Lower leg skin (tissue), 4 donors: ENCODE data around the gene CCL16. TPM values are rescaled to one million over a fixed set of nuclear protein-coding genes. Genes with fewer than 3 reads are reported as not detected.

Experiments used
- DNase-seq, 2 donors: peaks; one replicate each; pipeline ENCODE4 v3.0.0-alpha.2; 2019; ENCODE audit warnings: low spot score in 2 of 2
- H3K4me3 ChIP-seq: fragments of 200-600 bp; sonication (generic); 2 replicates; pipeline ENCODE4 v1.5.1; 2017; ENCODE audit warnings: mild to moderate bottlenecking, low read depth; ENCODE audit not compliant: poor library complexity, severe bottlenecking
- POLR2A ChIP-seq, 2 donors: fragments of 450-650 bp; IDR thresholded peaks; one replicate each; pipeline ENCODE4 v1.6.1; 2016 to 2017; ENCODE audit warnings: antibody characterized with exemption in 2 of 2, mild to moderate bottlenecking in 1 of 2, moderate library complexity in 1 of 2
- WGBS, 2 donors: methylation state at CpG; one replicate each; pipeline ENCODE4 v1.1.5; 2018; 5-methylcytosine and 5-hydroxymethylcytosine counted together
- intact Hi-C: fragments of 100-400 bp; cut with DNase I; formaldehyde crosslinking; loops from one replicate; pipeline ENCODE4 v1.15.0; 2023; ENCODE audit warnings: low total_unique reads
- total RNA-seq, 4 donors: library from RNA; depleted of rRNA; stranded (reverse); fragments of >200 nt; gene quantifications; one replicate each; pipeline ENCODE4 v1.1.0, GENCODE V29; 2016
- TF ChIP-seq, protein P1 (sequence below), 3 donors: fragments of 450-650 bp; IDR thresholded peaks; one replicate each; pipeline ENCODE4 v1.5.1; 2016; ENCODE audit warnings: antibody characterized with exemption in 3 of 3, mild to moderate bottlenecking in 3 of 3, moderate library complexity in 2 of 3

CCL16 gene, protein sequence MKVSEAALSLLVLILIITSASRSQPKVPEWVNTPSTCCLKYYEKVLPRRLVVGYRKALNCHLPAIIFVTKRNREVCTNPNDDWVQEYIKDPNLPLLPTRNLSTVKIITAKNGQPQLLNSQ
- under 1 TPM in 1 of 4 donors, not detected in 3; 0.39 TPM for total RNA-seq

DNA sequence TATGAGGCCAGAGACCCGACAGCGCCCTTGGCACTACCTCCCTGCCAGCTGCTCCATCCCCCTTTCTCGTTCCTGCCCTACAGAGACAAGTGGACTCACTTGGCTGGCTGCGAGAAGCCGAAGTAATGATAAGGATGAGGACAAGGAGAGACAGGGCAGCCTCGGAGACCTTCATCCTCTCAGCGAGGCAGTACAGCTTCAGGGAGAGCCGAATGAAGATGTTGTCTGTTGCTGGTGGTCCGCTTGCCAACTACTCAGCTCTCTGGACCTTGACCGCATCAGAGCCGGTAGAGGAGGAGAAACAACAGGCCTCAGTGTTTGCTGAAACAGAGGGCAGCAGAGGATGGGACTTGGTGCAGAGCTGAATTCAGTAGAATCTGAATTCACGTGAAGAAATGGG, at the start of gene CCL16:
CCL16 (minus strand) TSS at position 252 of the 400 bp plus-strand sequence; CDS start at position 175, 77 bp downstream.
- intact Hi-C loops: no loop called here
- peak in 1 of 2 donors; percentile 25 for DNase-seq
- H3K4me3 ChIP-seq: no peak within 1 kb of the TSS
- WGBS, 2 donors: 91 to 92% methylated on average over 12 of the region's 12 CpGs
- TF ChIP-seq, protein P1, sequence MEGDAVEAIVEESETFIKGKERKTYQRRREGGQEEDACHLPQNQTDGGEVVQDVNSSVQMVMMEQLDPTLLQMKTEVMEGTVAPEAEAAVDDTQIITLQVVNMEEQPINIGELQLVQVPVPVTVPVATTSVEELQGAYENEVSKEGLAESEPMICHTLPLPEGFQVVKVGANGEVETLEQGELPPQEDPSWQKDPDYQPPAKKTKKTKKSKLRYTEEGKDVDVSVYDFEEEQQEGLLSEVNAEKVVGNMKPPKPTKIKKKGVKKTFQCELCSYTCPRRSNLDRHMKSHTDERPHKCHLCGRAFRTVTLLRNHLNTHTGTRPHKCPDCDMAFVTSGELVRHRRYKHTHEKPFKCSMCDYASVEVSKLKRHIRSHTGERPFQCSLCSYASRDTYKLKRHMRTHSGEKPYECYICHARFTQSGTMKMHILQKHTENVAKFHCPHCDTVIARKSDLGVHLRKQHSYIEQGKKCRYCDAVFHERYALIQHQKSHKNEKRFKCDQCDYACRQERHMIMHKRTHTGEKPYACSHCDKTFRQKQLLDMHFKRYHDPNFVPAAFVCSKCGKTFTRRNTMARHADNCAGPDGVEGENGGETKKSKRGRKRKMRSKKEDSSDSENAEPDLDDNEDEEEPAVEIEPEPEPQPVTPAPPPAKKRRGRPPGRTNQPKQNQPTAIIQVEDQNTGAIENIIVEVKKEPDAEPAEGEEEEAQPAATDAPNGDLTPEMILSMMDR (IDR thresholded peaks at IDR 0.05): no peak
- TF ChIP-seq POLR2A (IDR thresholded peaks at IDR 0.05): no peak

DNA sequence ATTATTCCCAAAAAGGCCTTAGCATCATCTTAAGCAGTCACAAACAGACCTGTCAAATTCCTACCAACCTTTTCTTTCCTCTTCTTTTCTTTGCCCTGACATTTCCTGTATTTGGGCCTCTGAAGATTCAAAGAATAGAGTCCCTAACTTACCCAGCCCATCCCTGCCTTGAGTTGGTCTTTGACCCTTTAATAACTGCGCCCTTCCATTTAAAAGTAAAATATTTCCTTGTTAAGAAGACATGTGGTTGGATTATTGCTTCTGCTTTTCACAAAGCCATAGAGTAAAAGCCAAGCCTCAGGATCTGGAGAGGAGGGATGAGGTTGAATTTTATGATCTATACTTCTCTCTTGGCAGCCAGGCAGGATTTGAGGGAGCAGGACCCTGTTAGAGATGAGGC, 49.7 kb upstream of the CCL16 start:
- H3K4me3 ChIP-seq: no peak overlapping the region
- intact Hi-C loops: no loop called here
- no peak for TF ChIP-seq POLR2A (IDR thresholded peaks at IDR 0.05)
- TF ChIP-seq, protein P1 (IDR thresholded peaks at IDR 0.05): no peak
- 77 to 83% methylated on average over 1 of the region's 1 CpG for WGBS, 2 donors
- no peak for DNase-seq

DNA sequence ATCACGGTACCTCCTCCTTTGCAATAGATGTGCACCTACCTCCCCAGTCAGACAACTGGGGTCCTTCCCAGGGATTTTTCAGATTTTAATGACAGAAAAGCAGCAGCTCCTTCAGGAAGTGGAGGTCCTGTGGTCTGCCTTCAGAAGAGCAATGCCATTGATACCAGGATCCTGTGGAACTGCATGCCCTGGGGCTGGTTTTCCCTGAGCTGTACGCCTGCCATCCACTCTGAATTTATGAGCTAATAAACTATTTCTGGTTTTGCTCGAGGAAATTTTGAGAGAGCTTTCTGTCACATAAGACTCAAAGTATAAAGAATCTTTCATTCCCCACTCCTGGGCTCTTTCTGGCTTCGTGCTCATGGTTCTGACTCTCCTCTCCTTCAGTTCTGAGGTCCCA, 46.5 kb upstream of the CCL16 start:
- H3K4me3 ChIP-seq: no peak overlapping the region
- 18 to 33% methylated on average over 4 of the region's 4 CpGs for WGBS, 2 donors
- TF ChIP-seq, protein P1 (IDR thresholded peaks at IDR 0.05): no peak
- no peak for TF ChIP-seq POLR2A (IDR thresholded peaks at IDR 0.05)
- DNase-seq: no peak
- intact Hi-C loops: no loop called here

DNA sequence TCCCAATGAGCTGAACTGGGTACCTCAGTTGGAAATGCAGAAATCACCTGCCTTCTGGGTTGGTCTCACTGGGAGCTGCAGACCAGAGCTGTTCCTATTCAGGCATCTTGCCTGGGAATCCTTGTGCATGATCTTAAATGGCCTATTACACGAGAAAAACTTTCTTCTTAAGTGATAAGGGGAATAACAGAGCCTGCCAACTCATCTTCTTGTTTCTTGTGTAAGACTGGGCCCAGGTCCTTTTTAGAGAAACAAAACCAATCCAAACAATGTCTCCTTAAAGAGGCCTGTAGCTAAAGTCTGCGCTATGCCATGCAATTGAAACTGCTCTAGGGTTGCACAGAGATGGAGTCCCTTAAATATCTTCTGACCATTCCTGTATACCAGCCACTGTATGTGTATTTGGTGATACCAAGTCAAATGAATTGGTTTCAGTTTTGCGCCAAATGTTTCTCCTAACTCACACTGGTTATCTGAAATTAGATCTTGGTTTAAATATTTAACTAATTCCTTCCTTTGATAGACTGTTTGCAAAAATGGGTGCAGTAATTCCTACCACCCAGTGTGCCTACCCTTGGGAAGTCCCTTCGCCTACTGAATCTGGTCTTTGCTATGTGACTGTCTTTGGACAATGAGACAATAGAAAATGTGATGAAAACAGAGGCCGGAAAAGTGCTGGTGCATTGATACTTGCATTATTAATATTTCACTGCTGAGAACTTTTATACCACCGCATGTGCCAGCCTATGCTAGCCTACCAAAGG, 43.0 kb upstream of the CCL16 start:
- TF ChIP-seq, protein P1 (IDR thresholded peaks at IDR 0.05): no peak
- no peak for TF ChIP-seq POLR2A (IDR thresholded peaks at IDR 0.05)
- 89 to 91% methylated on average over 6 of the region's 6 CpGs for WGBS, 2 donors
- intact Hi-C loops: no loop called here
- no peak overlapping the region for H3K4me3 ChIP-seq
- no peak for DNase-seq

DNA sequence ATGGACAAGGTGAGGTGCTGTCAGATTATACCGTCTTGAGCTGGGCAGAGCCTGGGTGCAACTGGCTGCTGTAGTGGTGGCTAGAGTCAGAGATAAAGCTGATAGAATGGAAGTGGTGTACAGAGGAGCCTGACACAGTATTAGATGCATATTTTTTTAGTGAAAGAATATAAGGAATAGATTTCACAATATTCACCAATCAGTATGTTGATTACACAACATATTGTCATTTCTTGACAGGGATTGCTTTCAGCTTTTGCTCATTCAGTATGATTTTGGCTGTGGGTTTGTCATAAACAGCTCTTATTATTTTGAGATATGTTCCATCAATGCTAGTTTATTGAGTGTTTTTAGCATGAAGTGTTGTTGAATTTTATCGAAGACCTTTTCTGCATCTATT, 38.1 kb upstream of the CCL16 start:
- no peak for DNase-seq
- 86 to 89% methylated on average over 2 of the region's 2 CpGs for WGBS, 2 donors
- intact Hi-C loops: no loop called here
- no peak overlapping the region for H3K4me3 ChIP-seq
- TF ChIP-seq POLR2A (IDR thresholded peaks at IDR 0.05): no peak
- TF ChIP-seq, protein P1 (IDR thresholded peaks at IDR 0.05): no peak
